Hepatocyte (in vitro differentiated cells): ENCODE data around the gene SENP1. TPM values are rescaled to one million over a fixed set of nuclear protein-coding genes. Genes with fewer than 3 reads are reported as not detected.

ENCODE experiments used
- DNase-seq: peaks from one replicate; pipeline ENCODE4 v3.0.0-alpha.2; 2016; ENCODE audit warnings: low spot score
- H2AFZ ChIP-seq: fragments of 200-600 bp; sonication (generic); 2 replicates; pipeline ENCODE4 v1.6.0; 2016; ENCODE audit warnings: antibody characterized with exemption, mild to moderate bottlenecking
- H3K27ac ChIP-seq: fragments of 200-600 bp; sonication (generic); 2 replicates; pipeline ENCODE4 v1.5.1; 2016; ENCODE audit warnings: mild to moderate bottlenecking
- H3K27me3 ChIP-seq: fragments of 200-600 bp; sonication (generic); 2 replicates; pipeline ENCODE4 v1.6.1; 2016
- H3K36me3 ChIP-seq: fragments of 200-600 bp; sonication (generic); replicated peaks from 2 replicates; pipeline ENCODE4 v1.5.1; 2016; ENCODE audit warnings: low read depth; ENCODE audit not compliant: insufficient read depth
- H3K4me1 ChIP-seq: fragments of 200-600 bp; sonication (generic); 2 replicates; pipeline ENCODE4 v1.5.1; 2016; ENCODE audit warnings: mild to moderate bottlenecking, moderate library complexity; ENCODE audit not compliant: insufficient read depth
- H3K4me2 ChIP-seq: fragments of 200-600 bp; sonication (generic); 2 replicates; pipeline ENCODE4 v1.6.0; 2016
- H3K4me3 ChIP-seq: fragments of 200-600 bp; sonication (generic); 2 replicates; pipeline ENCODE4 v1.5.1; 2016; ENCODE audit warnings: mild to moderate bottlenecking
- H3K79me2 ChIP-seq: fragments of 200-600 bp; sonication (generic); 2 replicates; pipeline ENCODE4 v1.6.0; 2017; ENCODE audit warnings: mild to moderate bottlenecking
- H3K9me2 ChIP-seq: fragments of 200-600 bp; sonication (generic); replicated peaks from 2 replicates; pipeline ENCODE4 v1.6.0; 2017; ENCODE audit warnings: mild to moderate bottlenecking; ENCODE audit not compliant: insufficient read depth
- H3K9me3 ChIP-seq: fragments of 200-600 bp; sonication (generic); 2 replicates; pipeline ENCODE4 v1.5.1; 2016; ENCODE audit warnings: low read depth, mild to moderate bottlenecking
- H4K20me1 ChIP-seq: fragments of 200-600 bp; sonication (generic); 2 replicates; pipeline ENCODE4 v1.6.0; 2016; ENCODE audit warnings: mild to moderate bottlenecking; ENCODE audit not compliant: insufficient read depth, poor library complexity, severe bottlenecking
- EZH2 ChIP-seq: fragments of 200-600 bp; sonication (generic); IDR thresholded peaks from 2 replicates; pipeline ENCODE4 v1.6.1; 2016; ENCODE audit warnings: antibody characterized with exemption, mild to moderate bottlenecking, borderline replicate concordance
- EZH2phosphoT487 ChIP-seq: fragments of 200-600 bp; sonication (generic); IDR thresholded peaks from one replicate; pipeline ENCODE4 v1.6.1; 2018; ENCODE audit warnings: antibody characterized with exemption, mild to moderate bottlenecking, low read depth, moderate library complexity; ENCODE audit not compliant: unreplicated experiment, severe bottlenecking
- WGBS: methylation state at CpG from one replicate; pipeline ENCODE4 v1.1.6; 2016; ENCODE audit warnings: low lambda C conversion rate; ENCODE audit errors: missing lambda C conversion rate; 5-methylcytosine and 5-hydroxymethylcytosine counted together
- polyA plus RNA-seq: library from polyadenylated mRNA; unstranded; fragments of >200 nt; fragmentation: Nextera tagmentation; extraction: Ambion mirVana; gene quantifications from 2 replicates; pipeline ENCODE4 v1.2.1, GENCODE V29; 2016
- total RNA-seq: library from RNA; depleted of rRNA; stranded (reverse); fragments of >200 nt; gene quantifications from 2 replicates; pipeline ENCODE4 v1.2.3, GENCODE V29; 2014
- TF ChIP-seq, protein P1 (sequence below): fragments of 200-600 bp; sonication (generic); IDR thresholded peaks from 2 replicates; pipeline ENCODE4 v1.5.1; 2016; ENCODE audit warnings: antibody characterized with exemption, mild to moderate bottlenecking; ENCODE audit not compliant: poor library complexity

The SENP1 gene
- total and polyA plus RNA-seq, 2 experiments from 2014 or later, result 3.9 to 16.9 TPM

DNA sequence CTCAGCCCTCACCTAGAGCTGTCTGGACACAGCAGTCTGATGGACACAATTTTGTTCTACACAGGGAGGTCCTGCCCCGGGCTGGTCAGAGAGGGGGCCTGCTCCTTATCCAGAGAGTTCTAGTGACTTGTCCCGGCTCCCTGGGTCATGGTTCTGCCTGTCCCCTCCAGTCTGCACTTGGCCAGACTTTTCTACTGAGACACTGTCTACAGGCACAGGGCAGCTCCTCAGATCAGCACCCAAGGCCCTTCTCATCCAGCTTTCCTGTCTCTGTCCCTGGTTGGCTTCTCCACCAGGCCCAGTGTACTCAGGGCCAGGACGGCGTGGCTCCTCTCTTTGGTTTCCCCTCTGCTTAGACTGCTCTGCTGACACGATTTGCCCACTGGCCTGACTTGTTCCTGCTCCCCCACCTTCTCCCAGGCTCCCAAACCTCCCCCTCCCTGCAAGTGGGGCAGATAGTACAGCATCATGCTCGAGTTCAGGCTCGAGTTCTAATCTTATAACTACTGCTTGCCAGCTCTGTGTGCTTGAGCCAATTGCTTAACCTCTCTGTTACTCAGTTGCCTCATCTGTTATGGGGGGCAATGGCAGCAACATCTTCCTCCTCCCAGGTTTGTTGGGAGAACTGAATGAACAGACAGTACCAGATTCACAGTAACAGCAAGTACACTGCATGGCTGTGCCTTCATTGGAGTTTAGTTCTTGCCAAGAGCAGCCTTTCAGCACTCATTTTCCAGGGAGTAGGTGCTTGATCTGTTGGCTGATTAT, 79.6 kb downstream of the SENP1 start:
- H3K9me2 ChIP-seq, result no peaks in the 10 kb centered on the region
- H3K4me2 ChIP-seq, result no peak overlapping the region
- H3K36me3 ChIP-seq, result no peaks in the 10 kb centered on the region
- H3K9me3 ChIP-seq, result no peaks in the 10 kb centered on the region
- WGBS, result 84% methylated on average over 7 of the region's 7 CpGs
- no peaks in the 10 kb centered on the region for H4K20me1 ChIP-seq
- no peak overlapping the region for H3K4me3 ChIP-seq
- no peaks in the 10 kb centered on the region for H3K79me2 ChIP-seq
- peaks cover 50% of the 10 kb centered on the region for H3K4me1 ChIP-seq
- TF ChIP-seq EZH2 (no peak), EZH2phosphoT487 (no peak)
- TF ChIP-seq, protein P1, sequence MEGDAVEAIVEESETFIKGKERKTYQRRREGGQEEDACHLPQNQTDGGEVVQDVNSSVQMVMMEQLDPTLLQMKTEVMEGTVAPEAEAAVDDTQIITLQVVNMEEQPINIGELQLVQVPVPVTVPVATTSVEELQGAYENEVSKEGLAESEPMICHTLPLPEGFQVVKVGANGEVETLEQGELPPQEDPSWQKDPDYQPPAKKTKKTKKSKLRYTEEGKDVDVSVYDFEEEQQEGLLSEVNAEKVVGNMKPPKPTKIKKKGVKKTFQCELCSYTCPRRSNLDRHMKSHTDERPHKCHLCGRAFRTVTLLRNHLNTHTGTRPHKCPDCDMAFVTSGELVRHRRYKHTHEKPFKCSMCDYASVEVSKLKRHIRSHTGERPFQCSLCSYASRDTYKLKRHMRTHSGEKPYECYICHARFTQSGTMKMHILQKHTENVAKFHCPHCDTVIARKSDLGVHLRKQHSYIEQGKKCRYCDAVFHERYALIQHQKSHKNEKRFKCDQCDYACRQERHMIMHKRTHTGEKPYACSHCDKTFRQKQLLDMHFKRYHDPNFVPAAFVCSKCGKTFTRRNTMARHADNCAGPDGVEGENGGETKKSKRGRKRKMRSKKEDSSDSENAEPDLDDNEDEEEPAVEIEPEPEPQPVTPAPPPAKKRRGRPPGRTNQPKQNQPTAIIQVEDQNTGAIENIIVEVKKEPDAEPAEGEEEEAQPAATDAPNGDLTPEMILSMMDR, result no peak
- no peak overlapping the region for H2AFZ ChIP-seq
- no peak overlapping the region for H3K27ac ChIP-seq
- DNase-seq, result no peak
- no peaks in the 10 kb centered on the region for H3K27me3 ChIP-seq

DNA sequence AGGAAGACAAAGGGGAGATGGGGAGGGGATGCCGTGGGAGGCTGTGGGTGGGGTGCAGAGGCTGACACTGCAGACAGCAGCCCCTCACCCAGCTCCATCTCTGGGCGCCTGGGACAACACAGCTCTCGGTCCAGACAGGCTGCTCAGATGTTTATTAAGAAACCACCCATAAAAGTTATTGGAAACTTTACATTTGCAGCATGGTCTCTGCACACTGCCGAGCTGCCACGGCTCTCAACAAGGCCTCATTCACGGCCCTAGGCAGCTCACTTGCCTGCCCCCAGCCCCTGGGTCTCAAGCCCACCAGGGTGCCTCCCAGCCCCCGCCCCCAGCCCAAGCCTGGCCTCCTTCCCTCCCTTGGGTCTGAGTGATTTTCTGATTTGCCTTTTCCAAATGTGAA, 80.6 kb downstream of the SENP1 start:
- DNase-seq, result no peak
- Histone ChIP-seq H3K4me2 (no peak overlapping the region), H3K27me3 (no peaks in the 10 kb centered on the region), H3K27ac (no peak overlapping the region), H4K20me1 (no peaks in the 10 kb centered on the region), H3K4me1 (peaks cover 45% of the 10 kb centered on the region), H3K9me2 (no peaks in the 10 kb centered on the region), H3K9me3 (no peaks in the 10 kb centered on the region), H2AFZ (no peak overlapping the region), H3K36me3 (no peaks in the 10 kb centered on the region), H3K79me2 (no peaks in the 10 kb centered on the region), H3K4me3 (no peak overlapping the region)
- TF ChIP-seq, protein P1, result no peak
- 73% methylated on average over 2 of the region's 7 CpGs for whole genome bisulfite sequencing

DNA sequence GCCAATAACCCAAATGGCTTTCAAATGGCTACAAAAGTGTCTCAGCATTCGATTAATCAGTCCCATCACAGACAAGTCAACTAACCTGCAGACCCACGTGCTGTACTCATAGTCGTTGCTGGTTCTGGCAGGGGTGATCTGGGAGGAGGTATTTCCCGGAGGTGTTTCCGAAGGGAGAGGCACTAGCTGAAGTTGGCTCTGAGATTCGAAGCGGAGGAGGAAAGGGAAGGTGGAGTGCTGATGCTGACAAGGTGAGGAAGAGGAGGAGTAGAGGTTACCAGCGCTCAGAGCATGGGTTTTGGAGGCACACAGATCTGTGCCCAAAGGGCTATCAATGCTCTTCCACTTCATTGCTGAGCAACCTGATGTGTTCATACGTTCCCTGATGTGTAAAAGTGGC, 81.1 kb downstream of the SENP1 start:
- Histone ChIP-seq H3K79me2 (no peaks in the 10 kb centered on the region), H3K4me1 (peaks cover 40% of the 10 kb centered on the region), H2AFZ (no peak overlapping the region), H3K27ac (no peak overlapping the region), H3K4me2 (no peak overlapping the region), H4K20me1 (no peaks in the 10 kb centered on the region), H3K9me2 (no peaks in the 10 kb centered on the region), H3K36me3 (no peaks in the 10 kb centered on the region), H3K27me3 (no peaks in the 10 kb centered on the region), H3K4me3 (no peak overlapping the region), H3K9me3 (no peaks in the 10 kb centered on the region)
- WGBS, result 70% methylated on average over 9 of the region's 9 CpGs
- no peak for TF ChIP-seq EZH2
- TF ChIP-seq EZH2phosphoT487, result no peak
- TF ChIP-seq, protein P1, result no peak
- DNase-seq, result no peak

DNA sequence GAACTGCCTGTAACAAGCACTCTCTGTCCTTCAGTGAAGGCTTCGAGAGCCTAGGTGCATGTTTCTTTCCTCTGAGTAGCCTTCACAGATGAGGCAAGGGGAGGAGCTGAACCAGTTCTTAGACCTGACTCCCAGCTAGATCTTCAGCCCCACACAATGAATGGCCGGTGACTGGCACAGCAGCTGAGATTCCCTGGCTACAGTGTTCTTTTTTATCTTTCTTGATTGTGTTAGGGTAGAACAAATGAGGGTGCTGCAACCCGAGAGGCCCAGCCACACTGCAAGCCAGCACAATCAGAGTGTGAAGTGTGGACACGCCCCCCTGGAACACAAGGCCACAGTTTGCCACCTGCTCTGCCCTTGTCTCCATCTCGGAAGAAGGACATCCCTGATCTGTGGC, 82.5 kb downstream of the SENP1 start:
- Histone ChIP-seq H4K20me1 (no peaks in the 10 kb centered on the region), H3K4me1 (peaks cover 26% of the 10 kb centered on the region), H3K4me3 (no peak overlapping the region), H3K36me3 (no peaks in the 10 kb centered on the region), H3K9me2 (no peaks in the 10 kb centered on the region), H3K79me2 (no peaks in the 10 kb centered on the region), H3K27ac (peak overlapping the region; percentile 54), H3K27me3 (no peaks in the 10 kb centered on the region), H3K4me2 (peak overlapping the region; percentile 9), H3K9me3 (no peaks in the 10 kb centered on the region), H2AFZ (no peak overlapping the region)
- 31% methylated on average over 5 of the region's 5 CpGs for WGBS
- TF ChIP-seq EZH2, result no peak
- TF ChIP-seq, protein P1, result no peak
- TF ChIP-seq EZH2phosphoT487, result no peak
- DNase-seq, result peak; percentile 33
